NCI-H1694 (cell line): ENCODE measurements around the gene ANGPT4.
"Not testable (repeated sequence)": the region's sequence is repeated elsewhere in the genome, so short reads cannot be mapped to it uniquely, and the experiment has no call there.

Experiments used
- DNase-seq: peaks from one replicate; lab custom pipeline; 2025; lab: John Stamatoyannopoulos, UW

ANGPT4 gene

GRCh38 chr20:844473-845225 is 71.5 kb downstream of the ANGPT4 start:
- DNase-seq = peak; percentile 77

- DNase-seq = no peak
These were observed 72.2 kb downstream of the ANGPT4 start for GRCh38 chr20:843912-844311.

- DNase-seq = no peak
These were observed 73.6 kb downstream of the ANGPT4 start for GRCh38 chr20:842547-842940.

- DNase-seq = no peak
These were observed 74.3 kb downstream of the ANGPT4 start for GRCh38 chr20:841568-842546.

- DNase-seq = no peak
These were observed 75.1 kb downstream of the ANGPT4 start for GRCh38 chr20:840858-841567.

- DNase-seq = no peak
These were observed 75.7 kb downstream of the ANGPT4 start for GRCh38 chr20:840503-840857.

GRCh38 chr20:839626-840025 is 76.5 kb downstream of the ANGPT4 start:
- DNase-seq = no peak

- DNase-seq = no peak
These were observed 77.1 kb downstream of the ANGPT4 start for GRCh38 chr20:839015-839414.

GRCh38 chr20:836190-836589 is 79.9 kb downstream of the ANGPT4 start:
- DNase-seq = no peak

- no peak for DNase-seq
These were observed 80.5 kb downstream of the ANGPT4 start for GRCh38 chr20:835608-836045.

GRCh38 chr20:834151-834746 is 81.9 kb downstream of the ANGPT4 start:
- DNase-seq = no peak

- peak; percentile 75 for DNase-seq
These were observed 82.5 kb downstream of the ANGPT4 start, which contains the start of gene FAM110A for GRCh38 chr20:833450-834150. FAM110A (plus strand) TSS chr20:833715; CDS start chr20:844805, 11,090 bp downstream.

GRCh38 chr20:833121-833449 is 83.0 kb downstream of the ANGPT4 start:
- DNase-seq = no peak

- no peak for DNase-seq
These were observed 84.2 kb downstream of the ANGPT4 start for GRCh38 chr20:831956-832355.

GRCh38 chr20:831251-831650 is 84.9 kb downstream of the ANGPT4 start:
- DNase-seq = no peak

- no peak for DNase-seq
These were observed 86.1 kb downstream of the ANGPT4 start for GRCh38 chr20:830011-830521.

- DNase-seq = no peak
These were observed 86.6 kb downstream of the ANGPT4 start for GRCh38 chr20:829551-829950.

GRCh38 chr20:828987-829386 is 87.1 kb downstream of the ANGPT4 start:
- no peak for DNase-seq

- DNase-seq = not testable (repeated sequence)
These were observed 88.2 kb downstream of the ANGPT4 start for GRCh38 chr20:827981-828380.

GRCh38 chr20:826695-827323 is 89.3 kb downstream of the ANGPT4 start:
- no peak for DNase-seq
